Activated CD8-positive, alpha-beta memory T cell treated with anti-CD3 and anti-CD28 coated beads, Interleukin-2, amount 50 U/mL, for 24 hours (primary cell): ENCODE measurements around the gene ANKRD28.

Experiments used
- DNase-seq: peaks from one replicate; pipeline ENCODE4 v3.0.0-alpha.2; 2020; ENCODE audit errors: extremely low read depth

The ANKRD28 gene

DNA sequence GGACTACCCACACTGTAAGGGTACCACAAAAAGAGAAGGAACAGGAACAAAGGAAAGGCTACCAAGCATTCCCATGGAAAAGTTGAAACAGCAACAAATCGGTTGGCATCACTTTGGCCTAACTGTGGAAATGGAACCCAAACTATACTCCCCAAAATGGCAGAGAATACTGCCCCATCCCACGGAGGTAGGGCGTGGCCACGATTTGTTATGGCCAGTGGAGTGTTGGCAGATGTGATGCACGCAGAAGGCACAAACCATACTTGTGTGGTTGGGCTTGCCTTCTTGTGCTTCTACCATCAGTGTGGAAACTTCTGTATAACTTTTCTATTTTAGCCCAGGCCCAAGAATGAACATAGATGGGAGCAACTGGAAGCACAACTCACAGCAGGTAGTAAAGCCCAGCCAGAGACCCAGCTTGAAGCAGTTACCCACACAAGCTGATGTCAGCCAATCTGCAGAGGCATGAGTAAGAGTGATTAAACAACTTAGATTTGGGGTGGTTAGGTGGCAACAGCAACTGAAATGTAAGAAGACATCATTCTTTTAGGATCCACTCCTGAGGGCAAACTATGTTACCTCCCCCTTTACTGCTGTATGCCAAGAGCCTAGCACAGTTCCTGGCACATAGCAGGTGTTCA, 132.1 kb downstream of the ANKRD28 start:
- no peak for DNase-seq

DNA sequence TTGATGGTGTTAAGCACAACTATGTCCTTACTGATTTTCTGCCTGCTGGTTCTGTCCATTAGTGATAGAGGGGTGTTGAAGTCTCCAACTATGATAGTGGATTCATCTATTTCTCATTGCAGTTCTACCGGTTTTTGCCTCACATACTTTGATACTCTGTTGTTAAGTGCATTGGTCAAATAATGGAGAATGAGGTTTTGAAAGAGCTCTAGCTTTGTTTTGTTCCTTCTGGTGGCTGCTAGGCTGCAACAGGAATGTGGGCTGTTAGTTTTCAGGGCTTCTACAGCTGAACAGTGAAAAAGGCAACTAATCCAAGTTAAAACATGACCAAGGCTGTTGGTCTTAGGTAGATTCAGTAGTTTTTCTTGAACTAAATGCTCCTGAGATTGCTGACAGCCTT, 133.6 kb downstream of the ANKRD28 start:
- DNase-seq: no peak

DNA sequence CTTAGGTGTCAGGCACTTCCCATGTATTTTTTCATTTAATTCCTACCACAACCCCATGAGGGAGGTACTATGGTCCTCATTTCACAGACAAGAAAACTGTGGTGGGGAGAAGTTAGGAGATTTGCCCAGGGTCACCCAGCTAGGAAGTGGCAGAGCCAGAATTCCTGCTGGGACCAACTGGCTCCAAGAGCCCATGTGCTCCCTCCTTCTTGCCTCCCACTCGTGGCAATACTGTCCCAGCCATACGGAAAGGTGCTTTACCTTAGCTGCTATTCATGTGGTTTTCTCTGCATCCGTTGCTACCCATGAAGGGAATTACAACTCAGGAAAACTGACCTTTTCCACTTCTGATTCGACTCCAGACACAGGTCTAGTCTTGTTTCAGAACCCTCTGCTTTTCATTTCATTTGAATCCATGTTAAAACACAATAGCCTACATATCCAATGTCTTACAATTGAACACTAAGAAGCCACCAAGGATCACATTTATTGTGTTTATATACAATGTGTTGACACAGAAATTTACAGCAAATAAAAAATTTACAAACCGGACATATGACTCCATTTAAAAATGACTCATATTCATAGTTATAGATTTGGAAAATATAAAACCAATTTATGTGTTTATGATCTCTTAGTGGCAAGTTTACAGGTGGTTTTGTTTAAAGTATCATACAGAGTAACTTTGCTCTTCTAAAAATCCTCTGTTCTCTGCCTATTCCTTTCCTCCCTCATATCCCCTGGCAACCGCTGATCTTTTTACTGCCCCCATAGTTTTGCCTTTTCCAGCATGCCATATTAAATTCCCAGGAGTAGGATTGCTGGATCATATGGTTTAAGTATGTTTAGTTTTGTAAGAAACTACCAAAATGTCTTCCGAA, 137.5 kb downstream of the ANKRD28 start:
- no peak for DNase-seq

DNA sequence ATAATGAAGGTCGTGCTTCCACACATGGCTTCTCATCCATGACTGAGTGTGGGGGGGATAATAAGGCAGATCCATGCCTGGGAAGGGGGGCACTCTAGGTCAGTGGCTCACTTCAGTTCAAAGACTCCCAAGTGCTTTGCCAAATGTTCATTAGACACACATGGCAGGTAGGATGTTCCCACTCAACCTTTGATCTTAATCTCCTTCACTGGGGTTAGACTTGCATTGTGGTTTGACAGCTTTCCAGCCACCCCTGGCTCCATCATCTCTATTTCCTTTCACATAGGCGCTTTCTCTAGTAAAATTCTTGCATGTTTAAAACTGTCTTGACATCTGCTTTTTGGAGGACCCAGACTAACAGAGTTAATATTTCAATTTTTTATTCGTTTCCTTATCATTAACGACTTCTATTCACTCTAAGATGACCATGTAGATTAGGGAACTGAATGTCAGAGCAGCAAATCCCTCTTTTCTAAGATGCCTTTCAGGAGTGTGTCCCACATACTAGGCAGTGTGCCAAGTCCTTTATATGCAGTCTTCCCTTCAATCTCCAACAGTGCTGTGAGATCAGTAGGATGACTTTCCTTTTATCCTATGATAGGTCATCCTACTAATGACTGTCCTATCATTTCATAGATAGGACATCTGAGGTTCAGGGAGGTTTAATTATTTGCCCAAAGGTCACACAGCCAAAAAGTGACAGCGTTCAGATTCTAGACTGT, 138.4 kb downstream of the ANKRD28 start:
- DNase-seq: no peak

DNA sequence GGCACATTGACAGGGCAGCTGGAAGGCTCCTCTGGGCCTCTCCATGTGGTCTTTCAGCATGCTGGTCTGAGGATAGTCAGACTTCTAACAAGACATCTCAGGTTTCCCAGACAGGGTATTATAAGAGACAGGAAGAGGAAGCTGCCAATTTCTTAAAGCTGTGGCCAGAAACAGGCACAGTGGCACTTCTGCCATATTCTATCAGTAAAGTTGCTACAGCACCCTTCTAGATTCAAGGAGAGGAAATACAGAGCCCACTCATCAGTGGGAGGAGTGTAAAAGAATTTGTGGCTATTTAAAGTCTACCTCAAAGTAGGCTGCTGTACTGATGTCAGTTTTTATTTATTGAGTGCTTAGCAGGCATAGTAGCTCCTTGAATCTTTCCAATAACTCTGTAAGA, 140.8 kb downstream of the ANKRD28 start:
- no peak for DNase-seq

DNA sequence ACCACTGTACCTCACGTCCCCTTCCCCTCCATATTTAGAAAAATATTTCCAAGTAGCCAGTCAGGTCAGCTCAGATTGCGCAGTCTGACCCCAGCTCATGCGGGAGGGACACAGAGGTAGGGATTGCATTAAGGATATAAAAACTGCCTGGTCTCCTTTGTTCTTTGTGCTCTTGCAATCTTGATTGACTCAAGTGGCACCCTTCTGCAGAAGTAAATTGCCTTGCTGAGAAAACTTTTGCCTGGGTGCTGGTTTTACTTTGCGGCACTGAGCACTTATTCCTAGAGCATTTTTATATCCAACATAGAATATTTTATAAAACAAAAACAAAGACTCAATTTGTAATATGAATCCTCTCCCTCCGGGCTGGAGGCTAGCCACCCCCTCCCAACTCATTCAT, 141.4 kb downstream of the ANKRD28 start:
- DNase-seq: no peak

DNA sequence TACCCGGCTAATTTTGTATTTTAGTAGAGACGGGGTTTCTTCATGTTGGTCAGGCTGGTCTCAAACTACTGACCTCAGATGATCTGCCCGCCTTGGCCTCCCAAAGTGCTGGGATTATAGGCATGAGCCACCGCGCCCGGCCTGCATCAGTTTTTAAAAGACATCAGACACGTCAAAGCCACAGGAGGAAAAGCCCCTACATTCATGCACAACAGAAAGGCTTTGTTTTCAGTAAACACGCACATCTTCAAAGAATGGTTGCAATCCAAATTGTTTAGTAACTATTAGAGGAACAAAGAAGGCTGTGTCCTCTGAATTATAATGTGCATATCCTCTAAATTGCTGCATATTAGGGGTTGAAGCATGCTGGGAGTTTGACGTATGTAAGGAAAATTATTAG, 142.9 kb downstream of the ANKRD28 start:
- no peak for DNase-seq

DNA sequence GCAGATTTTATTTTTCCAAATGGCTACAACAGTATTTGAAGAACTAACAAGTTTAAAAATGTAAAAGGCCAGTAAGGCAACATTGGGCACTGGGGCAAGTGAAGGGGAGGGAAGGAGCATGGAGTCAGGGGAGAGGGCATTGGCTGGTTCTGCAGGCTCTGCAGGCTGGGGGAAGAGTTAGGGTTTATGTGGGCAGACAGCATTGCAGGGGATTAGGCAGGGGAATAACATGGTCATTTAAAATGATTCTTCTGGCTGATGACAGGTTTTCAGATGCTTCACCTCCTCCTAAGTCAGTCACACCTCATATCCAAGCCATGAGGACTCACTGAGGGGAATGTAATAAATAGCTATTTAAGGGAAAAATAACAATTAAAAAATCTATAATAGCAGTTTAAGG, 143.7 kb downstream of the ANKRD28 start:
- no peak for DNase-seq

DNA sequence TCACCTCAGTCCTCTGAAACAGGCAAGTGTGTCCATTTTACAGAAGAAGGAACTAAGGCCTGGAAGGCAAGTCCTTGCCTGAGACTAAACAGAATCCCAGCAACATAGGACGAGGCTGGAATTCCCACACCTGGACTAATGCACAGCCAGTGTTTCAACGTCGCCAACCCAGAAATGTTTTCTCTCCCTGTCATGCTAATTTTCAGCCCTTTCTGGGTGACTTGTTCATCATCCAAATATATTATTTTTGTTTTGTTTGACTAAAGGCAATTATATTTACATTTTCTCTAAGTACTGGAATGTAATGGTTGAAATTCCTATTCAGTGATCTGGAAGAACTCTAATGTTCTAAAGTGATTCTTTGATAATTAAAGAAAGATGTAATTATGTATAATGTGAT, 144.5 kb downstream of the ANKRD28 start:
- no peak for DNase-seq

DNA sequence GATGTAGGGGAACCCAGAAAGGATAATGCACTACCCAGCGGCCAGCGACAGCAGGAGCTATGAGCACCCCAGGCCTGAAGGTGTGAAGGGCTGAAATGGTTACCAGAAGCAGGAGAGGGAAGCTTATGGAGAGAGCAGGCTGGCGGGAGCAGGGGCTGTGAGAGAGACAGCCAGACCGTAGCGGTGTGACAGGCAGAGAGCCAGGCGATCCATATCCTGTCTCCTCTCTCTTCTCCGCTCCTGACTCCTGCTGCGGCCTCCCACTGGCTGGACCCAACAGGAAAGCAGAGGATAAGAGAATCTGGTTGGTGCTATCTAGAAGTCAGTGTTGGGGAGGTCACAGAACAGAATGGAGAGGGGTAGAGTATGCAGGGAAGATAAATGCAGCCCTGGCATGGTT, 146.4 kb downstream of the ANKRD28 start:
- DNase-seq: no peak

DNA sequence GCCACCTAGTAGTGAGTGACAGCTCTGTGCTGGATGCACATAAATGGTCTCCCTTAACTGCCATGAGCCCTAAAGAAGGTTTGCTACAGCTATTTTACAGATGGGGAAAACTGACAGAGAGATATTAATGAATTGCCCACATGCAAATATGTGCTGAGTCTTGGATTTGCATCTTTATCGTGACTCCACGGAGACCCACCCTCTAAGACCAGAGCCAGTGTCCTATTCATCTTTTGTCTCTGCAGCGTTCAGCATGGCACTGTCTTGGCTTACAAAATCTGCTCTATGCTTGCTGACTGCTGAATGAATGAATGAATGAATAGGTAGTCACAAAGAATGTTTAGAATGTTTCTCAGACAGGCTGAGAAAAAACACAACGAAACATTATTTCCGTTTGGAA, 147.9 kb downstream of the ANKRD28 start:
- no peak for DNase-seq

DNA sequence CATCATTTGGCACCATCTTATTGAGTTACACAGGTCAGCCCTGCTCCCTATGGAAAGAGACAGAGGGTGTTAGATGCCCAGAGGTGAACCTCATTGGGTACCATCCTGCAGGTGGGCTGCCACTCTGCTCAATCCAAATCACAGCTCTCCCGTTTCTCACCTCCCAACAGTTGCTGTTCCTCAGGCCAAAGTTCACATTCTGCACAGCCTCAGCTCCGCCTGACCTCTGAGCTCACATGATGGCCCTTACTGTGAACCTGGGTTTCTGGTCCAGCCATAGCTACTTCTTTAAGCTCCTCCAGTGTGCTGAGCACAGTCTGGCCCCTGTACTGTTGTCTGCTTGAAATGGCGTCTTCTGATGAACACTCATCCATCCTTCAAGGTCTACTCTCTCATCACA, 148.4 kb downstream of the ANKRD28 start:
- DNase-seq: no peak

DNA sequence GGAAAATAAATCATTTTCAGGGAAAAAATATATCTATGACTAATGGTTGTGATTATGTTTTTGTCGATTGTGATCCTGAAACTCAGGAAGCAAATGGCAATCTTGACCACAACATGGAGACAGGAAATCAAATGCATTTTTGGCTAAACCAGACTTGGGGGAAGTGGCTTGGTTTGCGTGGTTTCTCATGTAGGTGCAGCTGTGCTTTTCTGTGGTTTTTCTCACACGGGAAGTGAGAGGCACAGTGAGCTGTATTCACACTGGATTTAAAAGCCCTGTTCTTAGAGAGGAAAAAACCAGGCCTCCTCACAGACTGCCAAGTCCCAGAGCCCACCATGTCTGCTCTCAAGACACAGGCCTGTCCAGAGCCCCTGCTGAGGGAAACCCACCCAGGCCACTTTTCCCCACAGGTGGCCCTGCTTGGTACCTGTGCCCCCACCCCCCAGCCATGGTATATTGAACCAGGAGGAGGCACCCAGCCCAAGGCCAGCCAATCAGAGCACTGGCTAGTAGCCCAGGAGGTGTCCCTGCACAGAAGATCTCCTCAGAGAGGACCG, 150.1 kb downstream of the ANKRD28 start:
- peak; percentile 33 for DNase-seq

DNA sequence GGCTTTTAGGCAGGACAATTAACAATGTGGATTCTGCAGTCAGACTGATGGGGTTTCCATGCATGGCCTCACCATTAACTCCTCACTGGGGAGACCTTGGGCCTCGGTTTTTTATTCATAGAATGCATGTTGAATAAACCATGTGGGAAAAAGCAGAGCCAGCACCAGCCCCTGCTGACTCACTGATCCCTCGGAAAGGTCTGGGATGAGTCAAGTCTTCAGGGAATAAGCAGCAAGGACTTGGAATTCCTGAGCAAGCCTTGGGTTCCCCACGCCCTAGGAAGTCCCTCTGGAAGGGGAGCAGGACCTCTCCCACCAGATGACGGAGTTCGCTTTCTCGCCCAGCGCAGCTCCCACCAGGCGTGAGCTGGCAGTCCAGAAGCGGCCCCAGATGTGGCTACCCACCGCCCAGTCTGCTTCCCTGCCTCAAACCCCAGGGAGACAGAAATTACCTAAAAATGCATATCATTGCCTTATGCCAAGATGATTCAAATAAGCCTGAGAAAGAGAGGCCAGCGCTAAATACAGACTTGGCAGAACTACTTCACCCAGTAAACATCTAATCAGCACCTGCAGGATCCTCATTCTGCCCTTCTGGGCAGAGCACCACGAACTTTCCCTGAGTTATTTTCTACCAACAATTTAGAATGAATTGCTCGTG, 150.8 kb downstream of the ANKRD28 start:
- no peak for DNase-seq

DNA sequence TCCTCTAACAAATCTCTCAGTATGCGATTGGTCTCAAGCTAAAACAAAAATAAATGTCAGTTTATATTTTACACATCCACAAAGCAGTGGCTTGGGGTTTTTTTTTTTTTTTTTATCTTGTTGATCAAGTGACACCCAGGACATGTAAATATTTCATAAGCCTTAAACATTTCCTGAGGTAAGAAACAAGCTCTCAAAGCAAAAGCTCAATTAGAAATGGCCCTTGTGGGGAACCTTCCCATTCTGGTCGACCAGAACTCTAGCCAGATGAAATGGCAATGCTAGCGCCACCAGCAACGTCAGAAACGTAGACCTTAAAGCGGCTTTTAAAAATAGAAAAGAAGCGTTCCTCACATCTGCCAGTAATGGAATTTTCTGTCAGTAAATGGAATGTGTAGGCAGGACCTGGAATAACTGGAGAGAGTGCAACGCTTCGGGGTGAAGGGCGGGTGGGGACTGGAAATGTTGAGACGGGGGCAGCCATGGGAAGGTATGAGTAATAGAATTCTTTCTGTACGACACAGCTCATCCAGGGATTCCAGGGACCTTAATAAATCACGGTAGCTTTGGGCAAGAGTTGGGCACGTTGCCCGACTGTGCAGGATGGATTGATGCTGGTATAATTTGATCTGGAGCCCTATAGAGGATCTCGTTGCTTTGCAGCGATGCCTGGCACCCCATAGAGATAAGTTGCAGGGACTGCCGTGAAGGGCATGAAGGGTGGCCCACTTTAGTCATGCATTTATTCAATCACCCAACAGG, 151.9 kb downstream of the ANKRD28 start:
- DNase-seq: no peak

DNA sequence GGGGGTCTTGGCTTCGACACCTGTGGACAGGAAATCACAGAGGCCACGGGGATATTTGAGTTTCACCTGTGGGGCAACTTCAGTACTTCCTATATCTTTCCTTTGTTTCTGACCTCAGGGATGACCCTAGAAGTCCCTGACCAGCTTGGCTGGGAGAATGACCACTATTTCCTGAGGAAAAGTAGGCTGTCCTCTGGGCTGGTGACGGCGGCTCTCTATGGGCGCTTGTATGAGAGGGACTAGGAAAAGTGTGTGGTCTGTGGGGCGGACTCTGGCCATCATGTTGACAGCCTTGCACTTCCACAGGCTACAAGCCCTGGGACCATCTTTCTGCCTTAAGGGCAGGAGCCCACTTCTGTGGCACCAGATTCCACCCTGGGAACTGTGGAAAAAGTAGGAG, 152.5 kb downstream of the ANKRD28 start:
- no peak for DNase-seq

DNA sequence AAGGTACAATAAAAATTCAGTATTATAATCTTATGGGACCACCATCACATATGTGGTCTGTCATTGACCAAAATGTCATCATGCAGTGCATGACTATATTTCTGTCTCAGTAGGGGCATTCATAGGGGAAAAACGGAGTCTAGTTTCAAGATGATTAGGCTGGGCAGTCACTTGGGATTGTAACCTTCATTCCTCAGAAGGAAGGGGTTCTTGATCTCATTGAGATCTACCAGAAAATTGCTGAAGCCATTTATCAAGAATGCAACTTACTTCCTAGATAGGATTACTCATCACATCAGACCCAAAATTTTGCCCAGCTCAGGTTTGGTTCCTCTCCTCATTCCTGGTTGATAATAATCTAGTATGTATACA, 158.9 kb downstream of the ANKRD28 start:
- DNase-seq: no peak

DNA sequence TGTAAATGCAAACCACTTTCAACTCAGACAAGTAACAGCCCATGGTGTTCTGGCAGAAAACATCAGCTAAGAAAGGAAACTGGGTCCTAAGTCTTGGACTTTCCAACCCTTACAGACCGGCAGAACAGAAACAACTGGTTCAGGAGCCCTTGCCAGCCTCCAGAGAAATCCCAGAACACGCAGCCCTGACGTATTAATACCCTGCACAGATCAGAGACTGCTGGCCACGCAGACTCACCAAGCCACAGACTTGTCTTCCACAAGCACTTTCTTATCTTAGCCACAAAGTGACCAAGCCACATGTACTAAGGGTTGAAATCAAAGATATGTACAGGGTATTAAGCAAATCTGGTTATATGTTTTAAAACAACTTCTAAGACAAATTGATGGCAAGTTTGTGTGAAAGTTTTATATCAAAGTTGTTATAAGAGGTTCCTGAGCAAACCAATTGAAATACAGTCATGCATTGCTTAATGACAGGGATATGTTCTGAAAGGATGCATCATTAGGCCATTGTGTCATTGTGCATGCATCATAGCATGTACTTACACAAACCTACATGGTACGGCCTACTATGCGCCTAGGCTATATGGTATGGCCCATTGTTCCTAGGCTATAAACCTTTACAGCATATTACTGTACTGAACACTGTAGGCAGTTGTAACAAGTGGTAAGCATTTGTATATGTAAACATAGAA, 159.4 kb downstream of the ANKRD28 start:
- no peak for DNase-seq

DNA sequence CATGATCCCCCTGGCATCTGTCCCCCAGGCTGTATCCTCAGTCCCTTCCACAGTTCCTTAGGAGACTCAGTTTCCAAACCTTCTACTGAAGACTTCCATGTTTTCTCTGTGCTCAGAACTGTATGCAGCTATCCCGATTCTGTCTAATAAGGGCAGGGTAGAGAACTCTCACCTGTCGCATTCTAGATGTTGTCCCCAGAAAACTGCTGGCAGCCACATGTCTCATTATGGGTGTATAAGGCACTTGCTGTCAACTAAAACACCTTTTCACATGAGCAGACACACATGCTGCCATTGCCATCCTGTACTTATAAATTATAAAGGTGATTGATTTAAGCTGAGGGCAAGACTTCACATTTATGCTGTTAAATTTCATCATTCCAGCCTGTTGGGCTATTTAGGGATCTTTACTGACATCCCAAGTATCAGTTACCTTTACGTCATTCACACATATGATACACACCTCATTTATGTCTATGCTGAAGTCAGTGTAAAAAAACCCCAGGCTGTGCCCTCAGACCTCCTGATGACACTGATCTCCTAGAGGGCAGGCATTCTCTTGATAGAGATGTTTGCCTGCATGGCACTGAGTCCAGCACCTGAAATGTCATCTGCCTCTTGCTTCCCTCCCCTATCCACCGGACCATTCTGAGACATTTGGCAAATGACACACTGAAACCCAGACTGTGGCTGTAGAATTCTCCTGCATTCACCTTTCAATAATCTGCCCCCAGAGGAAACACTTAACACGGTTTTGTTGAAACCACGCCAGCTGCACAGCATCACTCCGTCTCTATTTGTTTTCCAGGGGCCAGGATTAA, 160.4 kb downstream of the ANKRD28 start:
- DNase-seq: no peak
